ENCODE results near the gene HLA-DMA. TPM values are rescaled to one million over a fixed set of nuclear protein-coding genes. Genes with fewer than 3 reads are reported as not detected.

HLA-DMA gene
- 25.4 TPM for polyA plus RNA-seq
- long read RNA-seq, donor 1, transcript HLA-DMA-209 (2 exons, 657 nt) = minor isoform, 7 of 24 reads
- long read RNA-seq, donor 1, transcript HLA-DMA-201 (5 exons, 1,123 nt) = major isoform, 13 of 24 reads
- long read RNA-seq, donor 1, partial matches to known transcripts = 0 of 24 reads
- long read RNA-seq, donor 1, other reads (novel, unspliced or antisense) = 0 of 24 reads
- long read RNA-seq, donor 2, transcript HLA-DMA-209 (2 exons, 657 nt) = minor isoform, 9 of 45 reads
- long read RNA-seq, donor 2, transcript HLA-DMA-201 (5 exons, 1,123 nt) = major isoform, 31 of 45 reads
- long read RNA-seq, donor 2, partial matches to known transcripts = 0 of 45 reads
- long read RNA-seq, donor 2, other reads (novel, unspliced or antisense) = 0 of 45 reads
- long read RNA-seq, donor 3, transcript HLA-DMA-209 (2 exons, 657 nt) = minor isoform, 12 of 424 reads
- long read RNA-seq, donor 3, transcript HLA-DMA-201 (5 exons, 1,123 nt) = major isoform, 20 of 424 reads
- long read RNA-seq, donor 3, partial matches to known transcripts = 391 of 424 reads
- long read RNA-seq, donor 3, other reads (novel, unspliced or antisense) = 0 of 424 reads
- long read RNA-seq, donor 4, partial matches to known transcripts = 0 of 3 reads
- long read RNA-seq, donor 4, other reads (novel, unspliced or antisense) = 0 of 3 reads
- long read RNA-seq, donor 5, transcript HLA-DMA-201 (5 exons, 1,123 nt) = major isoform, 5 of 26 reads
- long read RNA-seq, donor 5, transcript HLA-DMA-209 (2 exons, 657 nt) = major isoform, 5 of 26 reads
- long read RNA-seq, donor 5, partial matches to known transcripts = 15 of 26 reads
- long read RNA-seq, donor 5, other reads (novel, unspliced or antisense) = 0 of 26 reads
- long read RNA-seq, donor 6, transcript HLA-DMA-201 (5 exons, 1,123 nt) = major isoform, 18 of 211 reads
- long read RNA-seq, donor 6, partial matches to known transcripts = 189 of 211 reads
- long read RNA-seq, donor 6, other reads (novel, unspliced or antisense) = 0 of 211 reads
- long read RNA-seq, donor 7, transcript HLA-DMA-201 (5 exons, 1,123 nt) = major isoform, 9 of 11 reads
- long read RNA-seq, donor 7, partial matches to known transcripts = 0 of 11 reads
- long read RNA-seq, donor 7, other reads (novel, unspliced or antisense) = 0 of 11 reads
- long read RNA-seq, donor 8, transcript HLA-DMA-209 (2 exons, 657 nt) = minor isoform, 8 of 34 reads
- long read RNA-seq, donor 8, transcript HLA-DMA-201 (5 exons, 1,123 nt) = major isoform, 19 of 34 reads
- long read RNA-seq, donor 8, partial matches to known transcripts = 5 of 34 reads
- long read RNA-seq, donor 8, other reads (novel, unspliced or antisense) = 0 of 34 reads
- long read RNA-seq, donor 9, transcript HLA-DMA-209 (2 exons, 657 nt) = minor isoform, 5 of 19 reads
- long read RNA-seq, donor 9, transcript HLA-DMA-201 (5 exons, 1,123 nt) = major isoform, 14 of 19 reads
- long read RNA-seq, donor 9, partial matches to known transcripts = 0 of 19 reads
- long read RNA-seq, donor 9, other reads (novel, unspliced or antisense) = 0 of 19 reads
- long read RNA-seq, donor 10, transcript HLA-DMA-201 (5 exons, 1,123 nt) = major isoform, 15 of 140 reads
- long read RNA-seq, donor 10, partial matches to known transcripts = 117 of 140 reads
- long read RNA-seq, donor 10, other reads (novel, unspliced or antisense) = 0 of 140 reads
- long read RNA-seq, donor 11, transcript HLA-DMA-209 (2 exons, 657 nt) = minor isoform, 5 of 21 reads
- long read RNA-seq, donor 11, transcript HLA-DMA-201 (5 exons, 1,123 nt) = major isoform, 15 of 21 reads
- long read RNA-seq, donor 11, partial matches to known transcripts = 0 of 21 reads
- long read RNA-seq, donor 11, other reads (novel, unspliced or antisense) = 0 of 21 reads

- H3K27me3 ChIP-seq (ENCODE audit: control insufficient read depth, insufficient read depth, low read length) = no peaks in the 10 kb centered on the region
- no CpG with 5 or more reads among the region's 10 CpGs for WGBS (ENCODE audit: insufficient coverage, low lambda C conversion rate)
- peak; percentile 92 to 93 for DNase-seq
- H3K36me3 ChIP-seq (ENCODE audit: control insufficient read depth, insufficient read depth, low read length) = no peaks in the 10 kb centered on the region
- no peaks in the 10 kb centered on the region for H3K9me3 ChIP-seq (ENCODE audit: control insufficient read depth, low read depth, low read length)
- H3K27ac ChIP-seq (ENCODE audit: low read length) = no peak within 1 kb of the TSS
- no peaks in the 10 kb centered on the region for H3K4me1 ChIP-seq (ENCODE audit: control insufficient read depth, insufficient read depth, low read length)
- H3K4me3 ChIP-seq (ENCODE audit: low read length) = no peak within 1 kb of the TSS
Measured at GRCh38 chr6:32952817-32953739, at the start of gene HLA-DMA. Gene HLA-DMA, minus strand, starts transcription at chr6:32953097. Its CDS starts 61 bp downstream, at chr6:32953036.

GRCh38 chr6:33001685-33002084, 48.8 kb upstream of the HLA-DMA start:
- H3K4me3 ChIP-seq (ENCODE audit: low read length) = no peak overlapping the region
- WGBS (ENCODE audit: insufficient coverage, low lambda C conversion rate) = 100% methylated on average over 1 of the region's 4 CpGs
- DNase-seq = no peak
- no peaks in the 10 kb centered on the region for H3K9me3 ChIP-seq (ENCODE audit: control insufficient read depth, low read depth, low read length)
- H3K27ac ChIP-seq (ENCODE audit: low read length) = no peak overlapping the region
- no peaks in the 10 kb centered on the region for H3K4me1 ChIP-seq (ENCODE audit: control insufficient read depth, insufficient read depth, low read length)
- H3K36me3 ChIP-seq (ENCODE audit: control insufficient read depth, insufficient read depth, low read length) = no peaks in the 10 kb centered on the region
- H3K27me3 ChIP-seq (ENCODE audit: control insufficient read depth, insufficient read depth, low read length) = peaks cover 48% of the 10 kb centered on the region

GRCh38 chr6:33000055-33000454, 47.2 kb upstream of the HLA-DMA start:
- no peak overlapping the region for H3K4me3 ChIP-seq (ENCODE audit: low read length)

GRCh38 chr6:32995448-32995847, 42.6 kb upstream of the HLA-DMA start:
- H3K27me3 ChIP-seq (ENCODE audit: control insufficient read depth, insufficient read depth, low read length) = peaks cover 18% of the 10 kb centered on the region
- WGBS (ENCODE audit: insufficient coverage, low lambda C conversion rate) = no CpG with 5 or more reads among the region's 2 CpGs
- DNase-seq = no peak
- no peaks in the 10 kb centered on the region for H3K36me3 ChIP-seq (ENCODE audit: control insufficient read depth, insufficient read depth, low read length)
- no peaks in the 10 kb centered on the region for H3K9me3 ChIP-seq (ENCODE audit: control insufficient read depth, low read depth, low read length)
- no peak overlapping the region for H3K27ac ChIP-seq (ENCODE audit: low read length)
- H3K4me3 ChIP-seq (ENCODE audit: low read length) = no peak overlapping the region
- no peaks in the 10 kb centered on the region for H3K4me1 ChIP-seq (ENCODE audit: control insufficient read depth, insufficient read depth, low read length)

More at GRCh38 chr6:33000055-33000454, 47.2 kb upstream of the HLA-DMA start:
- H3K27ac ChIP-seq (ENCODE audit: low read length) = no peak overlapping the region
- peaks cover 50% of the 10 kb centered on the region for H3K27me3 ChIP-seq (ENCODE audit: control insufficient read depth, insufficient read depth, low read length)
- no peaks in the 10 kb centered on the region for H3K9me3 ChIP-seq (ENCODE audit: control insufficient read depth, low read depth, low read length)
- no peaks in the 10 kb centered on the region for H3K4me1 ChIP-seq (ENCODE audit: control insufficient read depth, insufficient read depth, low read length)
- no CpG with 5 or more reads among the region's 8 CpGs for WGBS (ENCODE audit: insufficient coverage, low lambda C conversion rate)
- no peak for DNase-seq
- H3K36me3 ChIP-seq (ENCODE audit: control insufficient read depth, insufficient read depth, low read length) = no peaks in the 10 kb centered on the region

GRCh38 chr6:32993363-32993973, 40.6 kb upstream of the HLA-DMA start:
- Histone ChIP-seq H3K4me3 (ENCODE audit: low read length) (no peak overlapping the region), H3K27ac (ENCODE audit: low read length) (no peak overlapping the region), H3K27me3 (ENCODE audit: control insufficient read depth, insufficient read depth, low read length) (peaks cover 11% of the 10 kb centered on the region), H3K9me3 (ENCODE audit: control insufficient read depth, low read depth, low read length) (no peaks in the 10 kb centered on the region), H3K4me1 (ENCODE audit: control insufficient read depth, insufficient read depth, low read length) (no peaks in the 10 kb centered on the region), H3K36me3 (ENCODE audit: control insufficient read depth, insufficient read depth, low read length) (no peaks in the 10 kb centered on the region)
- WGBS (ENCODE audit: insufficient coverage, low lambda C conversion rate) = 95% methylated on average over 4 of the region's 9 CpGs
- DNase-seq = no peak

GRCh38 chr6:32991972-32992371, 39.1 kb upstream of the HLA-DMA start:
- peaks cover 6% of the 10 kb centered on the region for H3K27me3 ChIP-seq (ENCODE audit: control insufficient read depth, insufficient read depth, low read length)
- no CpG with 5 or more reads among the region's 4 CpGs for WGBS (ENCODE audit: insufficient coverage, low lambda C conversion rate)

GRCh38 chr6:32989368-32989767, 36.5 kb upstream of the HLA-DMA start:
- no peaks in the 10 kb centered on the region for H3K9me3 ChIP-seq (ENCODE audit: control insufficient read depth, low read depth, low read length)

More at GRCh38 chr6:32991972-32992371, 39.1 kb upstream of the HLA-DMA start:
- Histone ChIP-seq H3K27ac (ENCODE audit: low read length) (no peak overlapping the region), H3K4me3 (ENCODE audit: low read length) (no peak overlapping the region), H3K9me3 (ENCODE audit: control insufficient read depth, low read depth, low read length) (no peaks in the 10 kb centered on the region), H3K4me1 (ENCODE audit: control insufficient read depth, insufficient read depth, low read length) (no peaks in the 10 kb centered on the region), H3K36me3 (ENCODE audit: control insufficient read depth, insufficient read depth, low read length) (no peaks in the 10 kb centered on the region)
- no peak for DNase-seq

GRCh38 chr6:32984622-32985389, 31.9 kb upstream of the HLA-DMA start:
- peak; percentile 80 to 81 for DNase-seq
- no peaks in the 10 kb centered on the region for H3K9me3 ChIP-seq (ENCODE audit: control insufficient read depth, low read depth, low read length)
- H3K27ac ChIP-seq (ENCODE audit: low read length) = no peak overlapping the region
- H3K36me3 ChIP-seq (ENCODE audit: control insufficient read depth, insufficient read depth, low read length) = peaks cover 24% of the 10 kb centered on the region
- 100% methylated on average over 1 of the region's 9 CpGs for WGBS (ENCODE audit: insufficient coverage, low lambda C conversion rate)
- H3K27me3 ChIP-seq (ENCODE audit: control insufficient read depth, insufficient read depth, low read length) = no peaks in the 10 kb centered on the region
- no peak overlapping the region for H3K4me3 ChIP-seq (ENCODE audit: low read length)
- peaks cover 26% of the 10 kb centered on the region for H3K4me1 ChIP-seq (ENCODE audit: control insufficient read depth, insufficient read depth, low read length)

More at GRCh38 chr6:32989368-32989767, 36.5 kb upstream of the HLA-DMA start:
- DNase-seq = no peak
- Histone ChIP-seq H3K36me3 (ENCODE audit: control insufficient read depth, insufficient read depth, low read length) (no peaks in the 10 kb centered on the region), H3K27me3 (ENCODE audit: control insufficient read depth, insufficient read depth, low read length) (peaks cover 3% of the 10 kb centered on the region), H3K4me3 (ENCODE audit: low read length) (no peak overlapping the region), H3K27ac (ENCODE audit: low read length) (no peak overlapping the region), H3K4me1 (ENCODE audit: control insufficient read depth, insufficient read depth, low read length) (no peaks in the 10 kb centered on the region)
- WGBS (ENCODE audit: insufficient coverage, low lambda C conversion rate) = 100% methylated on average over 1 of the region's 1 CpG

Data from large intestine (tissue), 12 donors.